H9 (cell line): ENCODE results near the gene GRAMD1B. TPM values are rescaled to one million over a fixed set of nuclear protein-coding genes. Genes with fewer than 3 reads are reported as not detected.

Source experiments
- DNase-seq: peaks from one replicate; pipeline ENCODE4 v3.0.0-alpha.2; 2017
- H2AFZ ChIP-seq: one replicate; pipeline ENCODE4 v1.6.1; 2013; ENCODE audit warnings: mild to moderate bottlenecking, low read length, control low read depth, moderate library complexity
- H2AK5ac ChIP-seq: 2 replicates; pipeline ENCODE4 v1.6.1; 2013; ENCODE audit warnings: low read length, control low read depth, mixed read lengths; ENCODE audit not compliant: insufficient read length
- H2BK120ac ChIP-seq: one replicate; pipeline ENCODE4 v1.6.1; 2013; ENCODE audit warnings: low read depth, mild to moderate bottlenecking, low read length, control low read depth, inconsistent platforms; ENCODE audit not compliant: poor library complexity, severe bottlenecking
- H2BK12ac ChIP-seq: 2 replicates; pipeline ENCODE4 v1.6.1; 2013; ENCODE audit warnings: low read length, control low read depth, mixed read lengths, low read depth; ENCODE audit not compliant: insufficient read length
- H2BK15ac ChIP-seq: 2 replicates; pipeline ENCODE4 v1.6.1; 2013; ENCODE audit warnings: low read depth, low read length, control low read depth
- H2BK20ac ChIP-seq: one replicate; pipeline ENCODE4 v1.6.1; 2013; ENCODE audit warnings: low read depth, mild to moderate bottlenecking, low read length, control low read depth, inconsistent platforms; ENCODE audit not compliant: poor library complexity, severe bottlenecking
- H2BK5ac ChIP-seq: 2 replicates; pipeline ENCODE4 v1.6.1; 2013; ENCODE audit warnings: low read length, control low read depth, mixed read lengths; ENCODE audit not compliant: insufficient read length
- H3K14ac ChIP-seq: 2 replicates; pipeline ENCODE4 v1.6.1; 2013; ENCODE audit warnings: low read length, control low read depth; ENCODE audit not compliant: insufficient read depth
- H3K18ac ChIP-seq: 2 replicates; pipeline ENCODE4 v1.6.1; 2013; ENCODE audit warnings: low read depth, mild to moderate bottlenecking, mixed read lengths, low read length, control low read depth; ENCODE audit not compliant: insufficient read length
- H3K23ac ChIP-seq: 2 replicates; pipeline ENCODE4 v1.6.1; 2013; ENCODE audit warnings: low read length, control low read depth, mixed read lengths, low read depth; ENCODE audit not compliant: insufficient read length
- H3K23me2 ChIP-seq: 2 replicates; pipeline ENCODE4 v1.6.1; 2013; ENCODE audit warnings: low read depth, mild to moderate bottlenecking, mixed read lengths, low read length, control low read depth; ENCODE audit not compliant: insufficient read length, poor library complexity, severe bottlenecking
- H3K27ac ChIP-seq: 2 replicates; pipeline ENCODE4 v1.5.1; 2013; ENCODE audit warnings: low read length, control low read depth, mixed read lengths, low read depth; ENCODE audit not compliant: insufficient read length
- H3K27me3 ChIP-seq: 2 replicates; pipeline ENCODE4 v1.6.1; 2013; ENCODE audit warnings: low read length, control low read depth, inconsistent platforms; ENCODE audit not compliant: insufficient read depth
- H3K4ac ChIP-seq: 2 replicates; pipeline ENCODE4 v1.6.1; 2013; ENCODE audit warnings: low read depth, mild to moderate bottlenecking, control low read depth, inconsistent platforms, low read length, moderate library complexity
- H3K4me1 ChIP-seq: 2 replicates; pipeline ENCODE4 v1.6.1; 2013; ENCODE audit warnings: low read length, control low read depth, inconsistent platforms; ENCODE audit not compliant: insufficient read depth
- H3K4me2 ChIP-seq: 2 replicates; pipeline ENCODE4 v1.6.1; 2013; ENCODE audit warnings: low read length, control low read depth, mixed read lengths; ENCODE audit not compliant: insufficient read length, insufficient read depth
- H3K56ac ChIP-seq: 2 replicates; pipeline ENCODE4 v1.6.1; 2013; ENCODE audit warnings: low read depth, mild to moderate bottlenecking, mixed read lengths, low read length, control low read depth; ENCODE audit not compliant: insufficient read length
- H3K79me1 ChIP-seq: 2 replicates; pipeline ENCODE4 v1.6.1; 2013; ENCODE audit warnings: low read depth, mild to moderate bottlenecking, moderate library complexity, low read length, control low read depth, inconsistent platforms; ENCODE audit not compliant: insufficient read depth, poor library complexity, severe bottlenecking
- H3K79me2 ChIP-seq: 2 replicates; pipeline ENCODE4 v1.6.1; 2013; ENCODE audit warnings: low read length, control low read depth, inconsistent platforms; ENCODE audit not compliant: insufficient read depth
- H3K9ac ChIP-seq: 2 replicates; pipeline ENCODE4 v1.6.1; 2013; ENCODE audit warnings: low read length, control low read depth, mixed read lengths; ENCODE audit not compliant: insufficient read length; ENCODE audit errors: extremely low read depth
- H3K9me3 ChIP-seq: one replicate; pipeline ENCODE4 v1.6.1; 2013; ENCODE audit warnings: low read depth, low read length, inconsistent platforms; ENCODE audit not compliant: control insufficient read depth
- H3T11ph ChIP-seq: one replicate; pipeline ENCODE4 v1.6.1; 2013; ENCODE audit warnings: mild to moderate bottlenecking, low read length, control low read depth, inconsistent platforms
- H4K20me1 ChIP-seq: one replicate; pipeline ENCODE4 v1.6.1; 2013; ENCODE audit not compliant: control insufficient read depth, insufficient read length, insufficient read depth
- H4K5ac ChIP-seq: 2 replicates; pipeline ENCODE4 v1.6.1; 2013; ENCODE audit warnings: low read depth, mild to moderate bottlenecking, mixed read lengths, low read length, control low read depth; ENCODE audit not compliant: insufficient read length
- H4K8ac ChIP-seq: replicated peaks from 2 replicates; pipeline ENCODE4 v1.6.1; 2013; ENCODE audit warnings: low read length, control low read depth, mixed read lengths, low read depth; ENCODE audit not compliant: insufficient read length
- H4K91ac ChIP-seq: 2 replicates; pipeline ENCODE4 v1.6.1; 2013; ENCODE audit warnings: low read depth, mild to moderate bottlenecking, moderate library complexity, mixed read lengths, low read length, control low read depth; ENCODE audit not compliant: insufficient read length
- H3K27ac Mint-ChIP-seq, 3 experiments: 2 replicates in 2 of 3; 3 replicates in 1 of 3; pipeline ENCODE4 v1.8.0; 2020 to 2021; ENCODE audit warnings: mixed read lengths in 3 of 3, mild to moderate bottlenecking in 1 of 3, moderate library complexity in 1 of 3
- H3K27me3 Mint-ChIP-seq: 2 replicates; pipeline ENCODE4 v1.8.0; 2021; ENCODE audit warnings: low read depth, mild to moderate bottlenecking, moderate library complexity, mixed read lengths
- H3K36me3 Mint-ChIP-seq, 3 experiments: 2 replicates in 2 of 3; 3 replicates in 1 of 3; pipeline ENCODE4 v1.8.0; 2020 to 2021; ENCODE audit warnings: low read depth in 3 of 3, mixed read lengths in 3 of 3; ENCODE audit not compliant: insufficient read depth in 1 of 3
- H3K4me1 Mint-ChIP-seq, 2 experiments: 2 replicates each; pipeline ENCODE4 v1.8.0; 2020; ENCODE audit warnings: mixed read lengths in 2 of 2
- H3K4me3 Mint-ChIP-seq, 2 experiments: 2 replicates in 1 of 2; 3 replicates in 1 of 2; pipeline ENCODE4 v1.8.0; 2020 to 2021; ENCODE audit warnings: mild to moderate bottlenecking in 2 of 2, mixed read lengths in 2 of 2, moderate library complexity in 1 of 2
- H3K9me3 Mint-ChIP-seq, 2 experiments: 2 replicates in 1 of 2; 3 replicates in 1 of 2; pipeline ENCODE4 v1.8.0; 2020; ENCODE audit warnings: mild to moderate bottlenecking in 2 of 2, mixed read lengths in 2 of 2, moderate library complexity in 1 of 2
- CTCF ChIP-seq: fragments of 200-600 bp; sonication (generic); conservative IDR thresholded peaks from 3 replicates; pipeline ENCODE4 v1.8.0; 2021; ENCODE audit warnings: antibody characterized with exemption, mild to moderate bottlenecking
- WGBS: extraction: QIAGEN DNeasy Blood & Tissue Kit; methylation state at CpG from one replicate; pipeline ENCODE4 v1.1.7; 2013; ENCODE audit warnings: missing lambda C conversion rate, low lambda C conversion rate, mixed read lengths; ENCODE audit not compliant: insufficient read length; ENCODE audit errors: extremely low coverage; 5-methylcytosine and 5-hydroxymethylcytosine counted together
- total RNA-seq: library from RNA; stranded (reverse); gene quantifications from 2 replicates; pipeline ENCODE4 v1.2.1, GENCODE V29; 2021

GRAMD1B gene
- total RNA-seq, 1 experiment from 2014 or later, result 25.9 TPM

GRCh38 chr11:123665306-123665705 is 235.2 kb downstream of the GRAMD1B start:
- no peak overlapping the region for H2BK120ac ChIP-seq
- no peak overlapping the region for H2AFZ ChIP-seq
- H3K27ac ChIP-seq, result no peak overlapping the region
- H4K91ac ChIP-seq, result no peak overlapping the region
- Mint-ChIP-seq H3K27ac (no peak overlapping the region), H3K4me3 (no peak overlapping the region), H3K9me3 (peaks cover 6 to 7% of the 10 kb centered on the region in 2 experiments; a peak in 4 of 5 replicates), H3K4me1 (no peaks in the 10 kb centered on the region), H3K36me3 (peaks cover 0 to 4% (median 1%) of the 10 kb centered on the region in 3 experiments; a peak in 1 of 7 replicates), H3K27me3 (peaks cover 2% of the 10 kb centered on the region; the same call in 1 of the 2 replicates)
- no peak overlapping the region for H3K4ac ChIP-seq
- no peak overlapping the region for H3K23ac ChIP-seq
- H3K4me2 ChIP-seq, result no peak overlapping the region
- no peaks in the 10 kb centered on the region for H3K79me2 ChIP-seq
- no peaks in the 10 kb centered on the region for H3K9me3 ChIP-seq
- TF ChIP-seq CTCF, result no peak
- DNase-seq, result no peak
- H3K27me3 ChIP-seq, result no peaks in the 10 kb centered on the region
- no peak overlapping the region for H2AK5ac ChIP-seq
- no peaks in the 10 kb centered on the region for H3K79me1 ChIP-seq
- no peak overlapping the region for H2BK20ac ChIP-seq
- no peak overlapping the region for H3K9ac ChIP-seq
- no peaks in the 10 kb centered on the region for H3K23me2 ChIP-seq
- no peak overlapping the region for H2BK15ac ChIP-seq
- no peaks in the 10 kb centered on the region for H3K4me1 ChIP-seq
- no peak overlapping the region for H4K8ac ChIP-seq
- no peak overlapping the region for H2BK12ac ChIP-seq
- H3K14ac ChIP-seq, result no peak overlapping the region
- H4K20me1 ChIP-seq, result no peaks in the 10 kb centered on the region
- H3K56ac ChIP-seq, result no peak overlapping the region
- no peak overlapping the region for H3T11ph ChIP-seq
- H3K18ac ChIP-seq, result no peak overlapping the region
- WGBS, result no CpG with 5 or more reads among the region's 1 CpG
- H2BK5ac ChIP-seq, result no peak overlapping the region
- H4K5ac ChIP-seq, result no peak overlapping the region
